H1 (cell line): ENCODE measurements around the gene NEO1.

Experiments used
- CTCF ChIP-seq, 3 experiments: IDR thresholded peaks; 1 replicate in 2 of 3; 2 replicates in 1 of 3; pipeline versions ENCODE4 v1.5.1 to v1.6.1; 2011; ENCODE audit warnings: low read length in 3 of 3, mild to moderate bottlenecking in 3 of 3, inconsistent platforms in 2 of 3, low read depth in 1 of 3, moderate library complexity in 1 of 3; ENCODE audit not compliant: insufficient read depth in 1 of 3; ENCODE audit errors: control extremely low read depth in 1 of 3
- MAX ChIP-seq: IDR thresholded peaks from 2 replicates; pipeline ENCODE4 v1.6.1; 2012; ENCODE audit warnings: inconsistent platforms
- POLR2AphosphoS5 ChIP-seq: IDR thresholded peaks from 2 replicates; pipeline ENCODE4 v1.6.1; 2011; ENCODE audit warnings: low read depth, low read length
- SIN3A ChIP-seq, 2 experiments: IDR thresholded peaks in 1 of 2; conservative IDR thresholded peaks in 1 of 2; 2 replicates each; pipeline ENCODE4 v1.6.1; 2011 to 2012; ENCODE audit warnings: low read length in 2 of 2, improper control_type of control experiment in 1 of 2, low read depth in 1 of 2, mild to moderate bottlenecking in 1 of 2

- no peak for TF ChIP-seq POLR2AphosphoS5
- no peak for TF ChIP-seq CTCF (IDR thresholded peaks at IDR 0.05; ENCODE audit: control extremely low read depth in 1 of 3, insufficient read depth in 1 of 3, low read depth in 1 of 3, low read length in 3 of 3)
- TF ChIP-seq MAX: no peak
- no peak for TF ChIP-seq SIN3A (conservative IDR thresholded peaks at IDR 0.05 in 1 of 2, IDR thresholded peaks at IDR 0.05 in 1 of 2; ENCODE audit: low read depth in 1 of 2, low read length in 2 of 2)
Observed at GRCh38 chr15:73153447-73153846, 101.2 kb downstream of the NEO1 start.
